ENCODE data around the gene MYO16.
"Not testable (repeated sequence)": the region's sequence is repeated elsewhere in the genome, so short reads cannot be mapped to it uniquely, and the experiment has no call there.

MYO16 gene

DNA sequence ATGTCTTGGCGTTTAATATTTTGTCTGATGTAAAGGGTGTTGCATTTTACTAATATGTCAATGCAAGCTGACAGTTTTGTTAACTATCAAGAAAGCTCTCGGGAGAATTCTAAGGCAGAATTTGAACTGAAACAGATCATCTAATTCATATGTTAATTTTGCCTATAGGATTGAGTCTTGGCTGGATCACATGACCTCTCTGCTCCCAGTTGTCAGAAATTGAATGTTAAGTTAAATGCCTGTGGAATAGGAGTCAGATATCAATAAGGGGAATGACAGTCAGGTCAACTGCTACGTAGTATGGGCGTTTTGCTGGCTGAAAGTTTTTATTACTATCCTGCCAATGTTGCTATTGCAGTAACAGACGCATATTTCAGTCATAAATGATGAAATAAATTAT is 358.5 kb downstream of the MYO16 start:
- DNase-seq = no peak

DNA sequence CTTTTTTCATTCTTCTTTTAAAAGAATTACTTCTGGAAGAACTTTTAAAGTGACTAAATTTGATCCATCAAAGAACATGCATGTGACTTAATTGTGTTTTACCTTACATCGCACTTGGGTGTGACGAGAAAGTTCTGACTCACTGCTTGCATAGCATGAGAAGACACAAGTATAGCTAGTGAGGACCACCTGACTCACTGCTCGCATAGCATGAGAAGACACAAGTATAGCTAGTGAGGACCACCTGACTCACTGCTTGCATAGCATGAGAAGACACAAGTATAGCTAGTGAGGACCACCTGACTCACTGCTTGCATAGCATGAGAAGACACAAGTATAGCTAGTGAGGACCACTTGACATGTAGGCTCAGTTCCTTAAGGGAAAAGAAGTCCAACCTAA is 362.0 kb downstream of the MYO16 start:
- DNase-seq = not testable (repeated sequence)

DNA sequence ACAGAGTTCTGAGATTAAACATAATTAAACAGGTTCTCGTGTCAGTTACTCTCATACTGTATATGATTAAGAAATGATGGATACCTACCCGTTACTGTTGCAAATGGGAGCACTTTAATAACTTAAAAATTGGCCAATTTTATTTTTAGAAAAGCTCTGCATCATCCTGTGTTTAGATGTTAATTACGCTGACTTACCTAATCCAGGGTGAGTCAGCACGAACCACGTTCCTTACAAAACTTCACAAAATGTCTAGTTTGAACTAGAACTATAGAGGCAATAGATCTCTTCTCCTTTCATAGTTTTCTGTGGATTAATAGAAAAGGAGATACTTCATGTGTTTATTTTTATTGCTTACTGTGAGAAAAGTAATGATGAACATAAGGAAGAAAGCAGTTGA is 363.9 kb downstream of the MYO16 start:
- no peak for DNase-seq

DNA sequence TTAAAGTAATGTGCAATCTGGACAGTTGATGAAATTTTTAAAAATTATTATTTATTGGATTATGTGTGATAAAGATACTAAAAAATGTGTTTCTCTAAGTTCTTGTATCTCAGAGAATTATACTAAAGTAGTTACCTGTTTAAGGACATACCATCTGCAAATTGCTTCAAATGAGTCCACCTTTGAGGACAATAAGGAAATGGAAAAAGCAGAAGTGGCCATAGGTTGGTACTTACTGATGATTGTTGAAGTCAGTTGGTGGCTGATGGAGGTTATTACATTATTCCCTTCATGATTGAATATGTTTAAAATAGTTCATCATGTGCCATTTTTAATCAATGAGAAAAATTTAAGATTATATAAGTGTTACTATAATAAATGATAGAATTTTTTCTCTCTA is 367.0 kb downstream of the MYO16 start:
- no peak for DNase-seq

DNA sequence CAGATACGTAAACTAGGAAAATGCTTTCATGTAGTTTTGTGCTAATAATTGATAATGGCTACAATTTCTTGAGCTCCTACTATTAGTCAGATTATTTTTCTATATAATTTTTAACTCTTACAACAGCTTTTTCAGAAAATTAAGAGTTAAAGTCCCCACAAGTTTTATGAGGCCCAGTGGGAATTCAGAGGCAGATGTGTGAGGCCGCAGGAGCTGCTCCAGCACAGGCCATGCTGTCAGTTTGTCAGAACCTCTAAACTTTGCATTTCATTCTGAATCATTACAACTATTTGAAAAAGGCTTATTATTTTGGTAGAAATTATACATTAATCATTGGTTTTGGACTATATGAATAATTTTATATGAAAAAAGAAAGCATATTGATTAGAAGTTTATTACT is 370.8 kb downstream of the MYO16 start:
- DNase-seq = no peak

DNA sequence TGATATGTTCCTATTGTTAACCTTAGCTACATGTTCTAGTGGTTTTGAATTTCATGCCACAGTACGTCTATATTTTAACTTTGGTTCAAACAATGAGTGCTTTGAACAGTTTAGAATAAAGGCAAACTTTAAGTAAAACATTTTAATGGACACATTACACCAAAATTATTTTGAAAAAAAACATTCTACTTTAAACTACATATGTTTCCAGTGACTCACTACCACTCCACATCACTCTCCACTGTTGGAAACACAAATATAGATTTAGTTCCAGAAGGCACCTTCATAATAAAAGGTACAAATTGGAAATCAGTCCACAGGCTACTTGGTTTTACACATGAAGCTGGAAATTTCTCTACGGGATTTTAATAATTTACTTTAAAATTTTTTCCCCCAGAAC is 373.5 kb downstream of the MYO16 start:
- DNase-seq = no peak

DNA sequence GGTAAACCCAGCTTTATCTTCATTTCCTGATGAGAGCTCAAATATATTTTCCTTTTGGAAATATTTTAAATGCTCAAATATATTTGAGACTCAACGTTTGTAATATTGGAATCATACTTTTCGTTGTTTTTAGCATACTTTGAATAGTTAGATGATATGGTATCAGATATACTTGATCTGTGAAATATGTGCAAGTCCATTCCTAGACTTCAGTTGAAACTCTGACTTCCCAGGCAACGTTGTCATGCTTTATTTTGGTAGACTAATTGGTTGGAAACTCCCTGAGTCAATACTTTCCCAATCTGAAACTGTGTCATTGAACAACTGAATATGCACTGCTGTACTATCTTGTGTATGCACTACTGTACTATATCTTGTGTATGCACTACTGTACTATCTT is 378.5 kb downstream of the MYO16 start:
- no peak for DNase-seq

DNA sequence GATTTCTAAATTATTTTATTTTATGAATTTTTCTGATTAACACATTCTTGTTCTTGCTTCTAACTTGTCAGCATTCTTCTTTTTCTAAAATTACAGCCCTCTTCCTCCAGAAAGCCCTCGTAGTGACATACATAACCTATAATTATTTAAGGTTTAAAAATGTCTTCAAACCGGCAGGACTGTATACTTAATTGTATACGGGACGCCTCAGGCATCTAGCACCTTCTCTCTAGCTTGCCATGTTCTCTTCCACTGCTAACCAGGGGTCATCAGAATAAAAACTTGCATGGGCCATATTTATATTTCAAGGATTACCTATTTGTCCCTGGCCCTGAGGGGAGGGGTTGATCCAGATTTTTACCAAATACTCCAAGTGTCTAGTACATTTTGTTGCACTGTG is 380.3 kb downstream of the MYO16 start:
- no peak for DNase-seq

DNA sequence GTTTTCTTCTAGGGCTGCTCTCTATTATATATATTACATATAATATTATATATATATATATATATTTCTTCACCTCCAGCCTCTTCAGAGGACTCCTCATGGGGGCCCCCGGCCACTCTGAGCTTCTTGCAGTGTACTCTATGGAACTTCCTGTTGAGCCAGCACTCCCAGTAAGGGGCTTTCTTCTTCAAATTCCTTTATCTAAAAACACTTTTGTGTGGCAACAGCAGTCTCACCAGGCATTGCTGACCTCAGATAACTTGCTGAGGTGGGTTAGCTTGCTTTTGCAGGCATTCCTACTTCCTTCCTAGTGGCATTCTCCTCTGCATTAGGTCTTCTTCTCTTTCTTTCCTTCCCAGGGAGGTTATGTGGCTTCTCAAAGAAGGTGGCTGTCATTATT is 381.5 kb downstream of the MYO16 start:
- DNase-seq = no peak

DNA sequence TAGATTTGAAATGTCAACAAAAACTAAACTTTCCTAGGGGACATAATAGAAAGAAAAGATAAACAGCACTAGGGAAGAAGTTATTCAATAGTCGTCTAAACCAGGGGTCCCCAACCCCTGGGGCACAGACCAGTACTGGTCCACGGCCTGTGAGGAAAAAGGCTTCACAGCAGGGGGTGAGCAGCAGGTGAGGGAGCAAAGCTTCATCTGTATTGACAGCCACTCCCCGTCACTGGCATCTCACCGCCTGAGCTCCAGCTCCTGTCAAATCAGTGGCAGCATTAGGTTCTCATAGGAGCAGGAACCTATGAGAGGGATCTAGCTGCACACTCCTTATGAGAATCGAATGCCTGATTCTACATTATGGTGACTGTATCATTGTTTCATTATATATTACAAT is 382.7 kb downstream of the MYO16 start:
- no peak for DNase-seq

DNA sequence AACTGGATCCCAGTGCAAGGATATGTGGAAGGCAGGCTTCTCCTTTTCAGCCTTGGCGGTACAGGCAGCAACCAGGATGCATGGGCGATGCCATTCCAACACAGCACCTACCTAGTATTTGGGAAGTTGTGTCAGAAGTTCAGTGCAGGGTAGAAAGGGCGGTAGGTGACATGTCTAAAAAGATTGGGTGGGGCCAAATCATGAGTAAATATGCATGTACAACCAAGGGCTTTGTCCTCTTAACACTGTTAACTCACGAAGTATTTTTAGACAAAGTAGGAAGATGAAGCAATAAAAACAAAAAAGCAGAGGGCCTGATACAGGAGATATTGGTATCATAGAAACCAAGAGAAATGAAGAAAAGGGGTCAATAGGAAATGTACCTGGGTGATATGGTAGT is 392.1 kb downstream of the MYO16 start:
- DNase-seq = no peak

DNA sequence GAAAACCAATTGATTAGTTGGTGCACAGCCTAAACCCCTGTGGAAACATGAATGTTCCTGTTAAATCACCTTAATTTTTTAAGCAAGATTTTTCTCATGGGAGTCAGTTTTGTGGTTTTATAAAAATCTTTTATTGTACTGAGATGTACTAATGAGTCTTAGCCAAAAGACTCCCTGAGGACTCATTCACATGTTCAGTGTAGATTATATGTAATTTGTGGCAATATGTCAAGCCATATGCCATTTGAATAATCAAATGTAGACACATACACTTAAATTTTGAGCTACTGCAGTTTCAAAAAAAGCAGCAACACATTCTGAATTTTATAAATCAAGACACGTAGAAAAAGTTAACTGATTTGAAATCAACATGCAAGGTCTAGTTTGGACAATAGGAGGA is 395.2 kb downstream of the MYO16 start:
- DNase-seq = no peak

DNA sequence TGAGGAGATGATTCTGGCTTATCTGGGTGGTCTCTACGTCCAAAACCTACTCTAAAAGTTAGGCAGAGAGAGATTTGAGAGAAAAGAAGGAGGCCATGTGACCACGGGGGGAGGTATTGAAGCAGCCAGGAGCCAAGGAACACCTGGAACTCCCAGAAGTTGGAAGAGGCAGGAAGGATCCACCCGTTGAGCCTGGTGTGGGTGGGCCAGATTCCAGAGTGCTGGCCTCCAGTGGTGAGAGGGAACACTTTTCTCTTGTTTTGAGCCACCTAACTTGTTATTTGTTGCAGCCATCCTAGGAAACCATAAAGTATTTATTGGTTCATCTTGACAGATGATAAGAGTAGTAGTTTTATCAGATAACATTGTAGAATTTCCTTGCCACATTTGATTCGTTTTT is 396.9 kb downstream of the MYO16 start:
- DNase-seq = no peak

DNA sequence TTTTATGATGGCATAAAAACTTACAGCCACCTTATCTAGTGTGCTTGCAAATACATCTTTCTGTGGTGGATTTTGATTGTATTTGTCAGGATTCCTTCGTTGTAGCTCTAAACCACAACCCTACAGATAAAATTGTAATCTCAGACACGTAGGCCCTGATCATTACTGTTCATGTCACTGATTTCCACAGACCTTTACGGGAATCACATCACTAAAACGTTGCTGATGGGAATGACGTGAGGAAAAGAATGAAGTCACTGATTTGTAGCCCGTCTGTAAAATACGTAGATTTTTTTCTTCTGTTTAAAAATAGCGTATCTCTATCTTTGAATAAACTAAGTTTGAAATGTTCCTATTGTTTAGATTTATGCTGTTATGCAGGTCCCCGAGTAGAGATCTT is 399.2 kb downstream of the MYO16 start:
- no peak for DNase-seq

DNA sequence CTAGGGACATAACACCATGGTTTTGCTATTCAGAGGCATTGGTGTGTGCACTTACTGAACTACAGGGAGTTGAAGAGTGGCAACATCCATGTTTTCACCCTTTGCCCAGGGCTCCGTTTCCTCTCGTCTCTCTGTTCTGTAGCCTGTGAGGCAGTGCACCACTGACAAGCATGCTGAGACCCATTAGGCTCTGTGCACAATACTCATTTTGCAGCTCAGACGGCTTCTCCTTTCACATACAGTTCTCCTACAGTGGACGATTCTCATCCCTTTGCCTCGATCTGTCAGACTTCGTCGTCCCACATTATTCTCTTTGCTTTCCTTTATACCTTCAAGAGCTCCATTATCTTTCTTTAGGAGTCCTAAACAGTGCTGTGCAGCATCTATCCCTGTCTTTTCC is 403.7 kb downstream of the MYO16 start:
- no peak for DNase-seq

DNA sequence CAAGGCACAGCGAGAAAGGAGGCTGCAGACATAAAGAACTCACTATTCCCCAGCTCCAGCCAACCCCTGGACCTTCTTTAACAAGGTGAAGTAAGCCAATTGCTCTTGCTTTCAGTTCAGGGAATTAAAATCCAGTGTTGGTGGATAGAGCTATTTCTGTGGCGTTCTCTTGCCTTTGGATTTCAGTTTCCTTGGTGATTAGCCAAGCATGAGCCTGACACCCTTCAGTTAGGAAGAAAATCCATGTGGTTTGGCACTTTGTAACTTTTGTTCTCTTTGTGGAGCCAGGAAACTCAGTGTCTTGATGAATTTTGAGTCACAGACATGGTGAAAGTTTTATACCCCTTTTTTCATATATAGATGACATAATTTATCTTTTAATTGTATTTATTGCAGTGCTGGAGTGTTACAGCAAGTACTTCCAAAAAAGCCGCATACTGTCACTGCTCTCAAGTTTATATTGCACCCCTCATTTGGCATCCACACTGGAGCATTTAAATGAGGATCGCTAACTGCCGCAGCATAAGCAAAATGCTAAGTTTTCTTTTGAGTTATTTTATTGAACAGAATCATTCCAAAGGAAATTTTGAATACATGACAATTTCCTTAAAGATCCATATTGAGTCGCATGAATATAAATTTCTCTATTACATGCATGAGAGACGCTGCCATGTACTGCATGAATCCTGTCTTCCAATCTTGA is 406.8 kb downstream of the MYO16 start:
- DNase-seq = no peak

DNA sequence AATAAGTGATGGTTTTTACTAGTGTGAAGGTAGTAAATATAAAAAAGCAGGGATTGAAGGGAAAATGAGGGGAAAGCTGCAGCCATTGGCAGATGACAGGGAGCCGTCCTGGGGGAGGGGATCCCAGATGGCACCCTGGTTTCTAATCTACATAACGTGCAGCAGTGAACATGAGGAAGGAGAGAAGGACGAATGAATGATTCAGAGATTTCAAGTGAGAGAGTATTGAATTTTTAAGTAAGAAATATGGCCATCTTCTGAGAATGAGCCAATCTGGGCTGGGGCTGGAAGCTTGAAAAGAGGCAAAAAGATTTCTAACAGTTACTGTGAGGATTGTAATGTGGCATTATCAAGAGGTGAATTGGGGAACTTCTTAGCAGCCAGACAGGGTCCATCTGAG is 414.2 kb downstream of the MYO16 start:
- DNase-seq = no peak

DNA sequence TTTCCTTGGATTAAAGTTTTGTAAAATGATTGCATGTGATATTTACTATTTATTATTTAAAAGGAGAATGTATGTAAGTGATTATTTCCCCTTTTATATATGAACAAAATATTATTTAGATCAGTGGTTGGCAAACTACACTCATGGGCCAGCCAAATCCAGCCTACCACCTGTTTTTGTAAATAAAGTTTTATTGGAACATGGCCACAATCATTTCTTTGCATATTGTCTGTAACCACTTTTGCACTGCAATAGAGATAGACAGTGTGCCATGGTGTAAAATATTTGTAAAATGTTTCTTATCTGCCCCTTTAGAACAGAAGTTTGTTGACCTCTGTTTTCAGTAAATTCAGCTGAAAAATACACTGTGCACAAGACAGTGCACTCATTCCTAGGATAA is 426.4 kb downstream of the MYO16 start:
- no peak for DNase-seq

DNA sequence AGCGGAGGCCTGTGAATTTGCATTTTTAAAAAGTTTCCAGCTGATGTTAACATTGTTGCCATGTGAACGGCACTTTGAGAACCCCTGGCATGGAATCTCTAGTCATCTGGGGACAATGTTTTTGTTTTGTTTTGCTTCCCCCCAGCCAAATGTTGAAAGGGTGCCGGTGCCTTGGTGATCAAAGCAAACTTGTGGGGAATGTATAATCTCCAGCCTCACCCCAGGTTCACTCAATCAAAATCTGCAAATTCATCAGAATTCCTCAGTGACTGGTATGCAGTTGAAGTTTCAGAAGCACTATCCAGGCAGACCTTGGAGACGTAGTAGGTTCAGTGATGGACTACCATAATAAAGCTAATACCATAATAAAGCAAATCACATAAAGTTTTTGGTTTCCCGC is 428.7 kb downstream of the MYO16 start:
- DNase-seq = no peak

DNA sequence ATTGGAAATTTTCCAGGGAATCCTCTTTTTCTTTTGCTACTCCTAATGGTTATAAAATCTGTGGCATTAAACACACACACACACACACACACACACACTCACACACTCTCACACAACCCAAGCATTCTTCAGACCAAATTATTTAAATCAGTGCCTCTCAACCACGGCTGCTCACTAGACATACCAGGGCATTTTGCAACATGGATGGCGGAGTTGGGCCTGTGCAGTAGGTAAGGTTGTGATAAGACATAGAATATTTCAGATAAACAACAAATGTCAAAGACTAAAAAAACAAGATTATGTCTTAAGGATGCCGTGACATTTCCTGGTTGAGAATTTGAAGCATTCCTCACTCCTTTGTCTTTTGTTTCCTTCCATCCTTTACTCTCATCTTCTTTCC is 443.1 kb downstream of the MYO16 start:
- DNase-seq = no peak

DNA sequence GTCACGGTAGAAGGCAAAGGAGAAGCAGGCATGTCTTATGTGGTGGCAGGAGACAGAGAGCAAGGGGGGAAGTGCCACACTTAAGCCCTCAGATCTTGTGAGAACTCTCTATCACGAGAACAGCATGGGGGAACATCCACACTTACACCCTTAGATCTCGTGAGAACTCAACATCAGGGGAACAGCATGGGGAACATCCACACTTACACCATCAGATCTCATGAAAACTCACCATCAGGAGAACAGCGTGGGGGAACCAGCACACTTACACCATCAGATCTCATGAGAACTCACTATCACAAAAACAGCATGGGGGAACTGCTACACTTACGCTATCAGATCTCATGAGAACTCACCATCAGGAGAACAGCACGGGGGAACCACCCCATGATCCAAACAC is 445.0 kb downstream of the MYO16 start:
- no peak for DNase-seq

DNA sequence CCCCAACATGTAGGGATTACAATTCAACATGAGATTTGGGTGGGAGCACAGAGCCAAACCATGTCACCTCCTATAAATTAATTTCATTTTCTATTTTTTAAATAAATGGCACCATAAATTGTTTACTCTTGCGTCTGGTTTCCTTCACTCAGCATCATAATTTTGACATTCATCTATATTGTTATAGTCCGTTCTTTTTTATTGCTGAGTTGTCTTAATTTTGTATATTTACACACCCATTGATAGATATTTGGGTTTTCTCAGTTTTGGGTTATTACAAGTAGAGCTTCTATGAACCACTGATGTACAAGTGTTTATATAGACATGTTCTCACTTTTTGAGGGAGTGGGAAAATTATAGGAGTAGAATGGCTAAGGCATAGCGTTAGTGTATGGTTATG is 445.4 kb downstream of the MYO16 start:
- no peak for DNase-seq

DNA sequence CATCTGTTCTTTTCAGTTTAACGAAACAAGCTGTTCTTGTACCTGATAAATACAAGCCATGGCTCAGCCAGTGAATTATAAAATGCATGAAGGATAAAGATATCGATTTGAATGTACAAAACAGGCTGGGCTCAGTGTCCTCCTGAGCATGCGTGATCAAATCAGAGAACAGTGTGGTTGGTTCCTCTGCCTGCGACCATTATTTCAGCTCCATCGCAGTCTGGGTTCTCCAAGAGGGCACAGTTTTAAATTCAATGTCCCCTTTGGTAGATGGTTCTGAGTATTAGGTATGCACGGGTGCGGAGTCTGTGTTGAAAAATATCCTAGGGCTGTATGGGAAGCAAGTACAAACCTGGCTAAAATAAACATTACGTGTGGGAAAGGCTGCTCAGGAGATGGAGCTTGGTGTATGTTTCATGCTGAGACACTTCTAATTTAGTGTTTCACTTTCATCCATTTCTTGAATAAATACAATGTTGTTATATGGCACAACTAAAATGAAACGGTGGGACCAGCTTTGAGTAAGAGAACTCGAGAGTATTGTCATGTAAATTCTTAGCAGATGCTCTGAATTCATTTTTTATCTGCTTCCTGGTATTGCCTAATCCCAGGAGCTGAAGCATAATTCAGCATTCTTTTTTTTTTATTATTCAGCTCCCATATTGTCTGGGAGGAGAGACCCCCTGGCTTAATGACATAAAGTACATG is 458.7 kb downstream of the MYO16 start:
- DNase-seq = no peak

DNA sequence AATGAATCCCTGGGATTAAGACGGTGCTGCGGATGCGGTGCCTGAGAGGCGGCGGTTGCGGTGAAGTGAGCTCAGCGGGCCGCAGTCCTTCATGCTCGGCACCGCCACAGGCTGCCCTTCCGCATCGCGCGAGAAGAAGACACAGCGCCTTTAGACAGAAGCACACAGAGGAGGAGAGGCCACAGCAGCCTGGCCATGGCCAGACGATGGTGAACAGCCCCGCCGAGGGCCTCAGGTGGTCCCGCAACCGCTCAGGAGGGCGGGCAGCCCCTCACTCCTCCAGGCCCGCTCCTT is 459.2 kb downstream of the MYO16 start:
- no peak for DNase-seq

DNA sequence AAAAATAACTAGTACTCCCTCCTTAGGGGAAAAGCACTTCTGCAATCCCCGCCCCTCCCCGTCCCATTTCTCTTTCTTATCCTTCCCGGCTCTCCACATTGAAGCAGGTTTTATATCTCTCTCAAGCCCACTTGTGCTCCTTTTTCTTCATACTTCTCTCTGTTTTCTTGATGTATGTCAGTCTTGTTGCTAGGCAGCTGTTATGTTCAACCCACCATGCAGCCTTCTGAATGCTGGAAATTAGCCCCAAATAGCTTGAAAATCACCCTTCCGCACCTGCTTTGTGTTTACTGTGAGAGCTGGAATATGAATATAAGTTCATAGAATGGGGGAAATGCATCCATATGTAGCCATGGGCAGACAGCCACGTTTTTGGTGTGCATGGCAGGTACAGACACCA is 461.4 kb downstream of the MYO16 start:
- no peak for DNase-seq

Measured in stimulated activated CD4-positive, alpha-beta T cell treated with anti-CD3 and anti-CD28 coated beads, Interleukin-4, amount 100 ng/mL, for 24 hours (primary cell).